Fibroblast of villous mesenchyme (primary cell): Measurements from ENCODE around the gene BTBD9. TPM values are rescaled to one million over a fixed set of nuclear protein-coding genes. Genes with fewer than 3 reads are reported as not detected.

Source experiments
- DNase-seq: peaks from one replicate; pipeline ENCODE4 v3.0.0-alpha.2; 2010; ENCODE audit warnings: low read depth
- H3K4me3 ChIP-seq: 2 replicates; pipeline ENCODE4 v1.5.1; 2011; ENCODE audit warnings: low read depth, mild to moderate bottlenecking, low read length
- CTCF ChIP-seq: IDR thresholded peaks from 2 replicates; pipeline ENCODE4 v1.5.1; 2012; ENCODE audit warnings: low read depth, mild to moderate bottlenecking, low read length; ENCODE audit not compliant: insufficient read depth
- total RNA-seq: library from RNA; depleted of rRNA; stranded (reverse); fragments of >200 nt; gene quantifications from 2 replicates; pipeline ENCODE4 v1.2.3, GENCODE V29; 2012

The BTBD9 gene
- total RNA-seq, 1 donor, result 12.1 TPM

GRCh38 chr6:38452816-38453660 is 186.7 kb downstream of the BTBD9 start:
- no peak for TF ChIP-seq CTCF
- DNase-seq, result no peak
- H3K4me3 ChIP-seq, result no peak overlapping the region

GRCh38 chr6:38450717-38451116 is 189.0 kb downstream of the BTBD9 start:
- no peak for DNase-seq
- no peak overlapping the region for H3K4me3 ChIP-seq
- no peak for TF ChIP-seq CTCF

GRCh38 chr6:38445925-38446324 is 193.8 kb downstream of the BTBD9 start:
- no peak for DNase-seq
- no peak overlapping the region for H3K4me3 ChIP-seq
- no peak for TF ChIP-seq CTCF

- DNase-seq, result no peak
- H3K4me3 ChIP-seq, result no peak overlapping the region
- TF ChIP-seq CTCF, result no peak
Measured at GRCh38 chr6:38445336-38445735, 194.4 kb downstream of the BTBD9 start.

GRCh38 chr6:38443352-38444144 is 196.2 kb downstream of the BTBD9 start:
- DNase-seq, result peak; percentile 33
- H3K4me3 ChIP-seq, result no peak overlapping the region

GRCh38 chr6:38438097-38438496 is 201.6 kb downstream of the BTBD9 start:
- H3K4me3 ChIP-seq, result no peak overlapping the region
- DNase-seq, result no peak
- TF ChIP-seq CTCF, result no peak

More at GRCh38 chr6:38443352-38444144, 196.2 kb downstream of the BTBD9 start:
- no peak for TF ChIP-seq CTCF
